C4-2B (cell line): ENCODE results near the gene PUDP.

ENCODE experiments used
- ZFX ChIP-seq: fragments of 450-650 bp; IDR thresholded peaks from 2 replicates; pipeline ENCODE4 v1.6.1; 2017
- TF ChIP-seq, protein P1 (sequence below): fragments of 450-650 bp; conservative IDR thresholded peaks from 2 replicates; pipeline ENCODE4 v1.5.1; 2017; ENCODE audit warnings: mild to moderate bottlenecking

DNA sequence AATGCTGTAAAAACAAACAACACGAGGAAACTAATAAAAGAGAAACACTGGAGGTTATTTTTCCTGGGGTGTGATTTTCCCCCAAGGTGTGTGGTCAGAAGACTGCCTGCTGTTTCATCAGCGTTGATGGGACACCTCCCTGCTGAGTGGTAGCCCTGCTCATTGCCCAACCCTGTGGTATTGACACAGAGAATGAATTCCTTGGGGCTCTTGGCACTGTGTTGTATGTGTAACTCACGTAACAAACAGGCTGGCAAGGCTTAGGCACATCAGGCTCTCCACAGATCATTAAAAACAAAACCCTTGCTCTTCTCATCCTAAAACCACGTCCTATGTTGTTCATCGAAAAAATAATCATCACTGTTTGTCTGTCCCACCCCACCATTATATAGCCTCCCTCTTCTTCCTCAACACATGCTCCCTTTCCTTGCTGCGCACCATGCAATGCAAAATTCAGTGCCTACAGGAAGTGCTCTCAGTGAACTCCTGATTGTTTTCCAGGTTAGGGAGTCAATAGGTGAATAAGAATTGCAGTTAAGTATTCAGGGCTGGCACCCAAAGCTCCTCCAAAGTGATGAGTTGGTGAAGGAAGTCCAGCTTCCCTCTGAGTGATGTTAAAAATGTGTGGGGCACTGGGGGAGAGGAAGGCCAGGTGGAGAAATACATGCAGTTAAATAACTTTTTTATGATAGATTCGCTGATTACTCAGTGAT lies 11.4 kb upstream of the PUDP start:
- TF ChIP-seq, protein P1, sequence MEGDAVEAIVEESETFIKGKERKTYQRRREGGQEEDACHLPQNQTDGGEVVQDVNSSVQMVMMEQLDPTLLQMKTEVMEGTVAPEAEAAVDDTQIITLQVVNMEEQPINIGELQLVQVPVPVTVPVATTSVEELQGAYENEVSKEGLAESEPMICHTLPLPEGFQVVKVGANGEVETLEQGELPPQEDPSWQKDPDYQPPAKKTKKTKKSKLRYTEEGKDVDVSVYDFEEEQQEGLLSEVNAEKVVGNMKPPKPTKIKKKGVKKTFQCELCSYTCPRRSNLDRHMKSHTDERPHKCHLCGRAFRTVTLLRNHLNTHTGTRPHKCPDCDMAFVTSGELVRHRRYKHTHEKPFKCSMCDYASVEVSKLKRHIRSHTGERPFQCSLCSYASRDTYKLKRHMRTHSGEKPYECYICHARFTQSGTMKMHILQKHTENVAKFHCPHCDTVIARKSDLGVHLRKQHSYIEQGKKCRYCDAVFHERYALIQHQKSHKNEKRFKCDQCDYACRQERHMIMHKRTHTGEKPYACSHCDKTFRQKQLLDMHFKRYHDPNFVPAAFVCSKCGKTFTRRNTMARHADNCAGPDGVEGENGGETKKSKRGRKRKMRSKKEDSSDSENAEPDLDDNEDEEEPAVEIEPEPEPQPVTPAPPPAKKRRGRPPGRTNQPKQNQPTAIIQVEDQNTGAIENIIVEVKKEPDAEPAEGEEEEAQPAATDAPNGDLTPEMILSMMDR = no peak
- TF ChIP-seq ZFX = no peak
